ENCODE measurements around the gene NBL1. TPM values are rescaled to one million over a fixed set of nuclear protein-coding genes. Genes with fewer than 3 reads are reported as not detected.

NBL1 gene, protein sequence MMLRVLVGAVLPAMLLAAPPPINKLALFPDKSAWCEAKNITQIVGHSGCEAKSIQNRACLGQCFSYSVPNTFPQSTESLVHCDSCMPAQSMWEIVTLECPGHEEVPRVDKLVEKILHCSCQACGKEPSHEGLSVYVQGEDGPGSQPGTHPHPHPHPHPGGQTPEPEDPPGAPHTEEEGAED
- polyA plus RNA-seq (ENCODE audit: insufficient read length in 3 of 3) = 10 to 100 TPM; 22.7 to 28.5 (median 28.3) TPM
- long read RNA-seq, donor 1, transcript NBL1-202 (4 exons, 2,172 nt) = major isoform, 8 of 8 reads
- long read RNA-seq, donor 1, partial matches to known transcripts = 0 of 8 reads
- long read RNA-seq, donor 1, other reads (novel, unspliced or antisense) = 0 of 8 reads
- long read RNA-seq, donor 2, transcript NBL1-202 (4 exons, 2,172 nt) = major isoform, 15 of 15 reads
- long read RNA-seq, donor 2, partial matches to known transcripts = 0 of 15 reads
- long read RNA-seq, donor 2, other reads (novel, unspliced or antisense) = 0 of 15 reads
- long read RNA-seq, donor 3, transcript NBL1-202 (4 exons, 2,172 nt) = major isoform, 6 of 34 reads
- long read RNA-seq, donor 3, partial matches to known transcripts = 28 of 34 reads
- long read RNA-seq, donor 3, other reads (novel, unspliced or antisense) = 0 of 34 reads
- long read RNA-seq, donor 4, transcript NBL1-202 (4 exons, 2,172 nt) = major isoform, 6 of 6 reads
- long read RNA-seq, donor 4, partial matches to known transcripts = 0 of 6 reads
- long read RNA-seq, donor 4, other reads (novel, unspliced or antisense) = 0 of 6 reads
- long read RNA-seq, donor 5, partial matches to known transcripts = 0 of 2 reads
- long read RNA-seq, donor 5, other reads (novel, unspliced or antisense) = 0 of 2 reads
- long read RNA-seq, donor 6, partial matches to known transcripts = 0 of 4 reads
- long read RNA-seq, donor 6, other reads (novel, unspliced or antisense) = 0 of 4 reads
- long read RNA-seq, donor 7, transcript NBL1-202 (4 exons, 2,172 nt) = major isoform, 12 of 12 reads
- long read RNA-seq, donor 7, partial matches to known transcripts = 0 of 12 reads
- long read RNA-seq, donor 7, other reads (novel, unspliced or antisense) = 0 of 12 reads
- long read RNA-seq, donor 8, partial matches to known transcripts = 0 of 3 reads
- long read RNA-seq, donor 8, other reads (novel, unspliced or antisense) = 0 of 3 reads
- long read RNA-seq, donor 9, transcript NBL1-202 (4 exons, 2,172 nt) = major isoform, 9 of 9 reads
- long read RNA-seq, donor 9, partial matches to known transcripts = 0 of 9 reads
- long read RNA-seq, donor 9, other reads (novel, unspliced or antisense) = 0 of 9 reads
- long read RNA-seq, donor 10, transcript NBL1-202 (4 exons, 2,172 nt) = major isoform, 8 of 9 reads
- long read RNA-seq, donor 10, partial matches to known transcripts = 0 of 9 reads
- long read RNA-seq, donor 10, other reads (novel, unspliced or antisense) = 0 of 9 reads
- long read RNA-seq, donor 11, partial matches to known transcripts = 0 of 4 reads
- long read RNA-seq, donor 11, other reads (novel, unspliced or antisense) = 0 of 4 reads
- long read RNA-seq, donor 12, transcript NBL1-202 (4 exons, 2,172 nt) = major isoform, 13 of 13 reads
- long read RNA-seq, donor 12, partial matches to known transcripts = 0 of 13 reads
- long read RNA-seq, donor 12, other reads (novel, unspliced or antisense) = 0 of 13 reads
- long read RNA-seq, donor 13, partial matches to known transcripts = 6 of 7 reads
- long read RNA-seq, donor 13, other reads (novel, unspliced or antisense) = 0 of 7 reads
- long read RNA-seq, donor 14 = 0 reads
- long read RNA-seq, donor 15, transcript NBL1-202 (4 exons, 2,172 nt) = major isoform, 32 of 32 reads
- long read RNA-seq, donor 15, partial matches to known transcripts = 0 of 32 reads
- long read RNA-seq, donor 15, other reads (novel, unspliced or antisense) = 0 of 32 reads
- long read RNA-seq, donor 16, transcript NBL1-202 (4 exons, 2,172 nt) = major isoform, 9 of 9 reads
- long read RNA-seq, donor 16, partial matches to known transcripts = 0 of 9 reads
- long read RNA-seq, donor 16, other reads (novel, unspliced or antisense) = 0 of 9 reads

DNA sequence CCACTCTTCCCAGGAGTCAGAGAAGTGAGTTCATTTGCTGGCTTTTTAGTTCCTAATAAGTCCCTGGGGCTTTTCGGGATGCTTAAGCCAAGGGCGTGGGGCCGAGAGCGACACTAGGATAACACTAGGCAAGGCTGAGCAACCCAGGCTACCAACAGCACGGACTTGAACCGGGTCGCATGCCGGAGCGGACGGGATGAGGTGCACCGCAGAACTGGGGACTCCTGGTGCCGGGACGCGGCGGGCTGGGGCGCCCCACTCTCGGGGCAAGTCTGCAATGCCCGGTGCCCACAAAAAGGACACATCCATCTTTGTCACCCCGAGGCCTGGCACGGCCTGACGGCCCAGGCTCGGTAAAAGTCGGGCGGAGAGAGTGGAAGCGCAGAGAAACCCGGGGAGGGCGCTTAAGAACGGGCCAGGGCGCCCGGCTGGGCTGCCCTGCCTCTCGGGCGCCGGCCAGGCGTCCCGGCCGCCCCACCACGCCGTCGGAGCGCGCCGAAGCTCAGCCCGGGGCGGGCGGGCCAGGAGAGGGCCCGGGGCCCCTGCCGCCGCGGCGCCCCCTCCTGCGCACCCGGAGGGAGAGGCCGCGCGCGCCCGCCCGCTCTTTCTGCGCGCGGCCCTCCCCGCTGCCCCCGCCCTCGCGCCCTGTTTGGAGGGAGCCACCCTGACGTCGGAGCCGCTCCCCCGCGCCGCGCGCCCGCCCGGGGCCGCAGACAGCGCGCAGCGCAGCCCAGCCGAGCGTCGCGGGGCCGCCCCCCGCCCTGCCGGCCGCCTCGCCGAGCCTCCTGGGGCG lies at the start of gene NBL1:
TSS of gene NBL1 (plus strand) at position 710 of the 793 bp plus-strand sequence. CDS start 10,720 bp downstream, outside the sequence.
- DNase-seq = no peak

DNA sequence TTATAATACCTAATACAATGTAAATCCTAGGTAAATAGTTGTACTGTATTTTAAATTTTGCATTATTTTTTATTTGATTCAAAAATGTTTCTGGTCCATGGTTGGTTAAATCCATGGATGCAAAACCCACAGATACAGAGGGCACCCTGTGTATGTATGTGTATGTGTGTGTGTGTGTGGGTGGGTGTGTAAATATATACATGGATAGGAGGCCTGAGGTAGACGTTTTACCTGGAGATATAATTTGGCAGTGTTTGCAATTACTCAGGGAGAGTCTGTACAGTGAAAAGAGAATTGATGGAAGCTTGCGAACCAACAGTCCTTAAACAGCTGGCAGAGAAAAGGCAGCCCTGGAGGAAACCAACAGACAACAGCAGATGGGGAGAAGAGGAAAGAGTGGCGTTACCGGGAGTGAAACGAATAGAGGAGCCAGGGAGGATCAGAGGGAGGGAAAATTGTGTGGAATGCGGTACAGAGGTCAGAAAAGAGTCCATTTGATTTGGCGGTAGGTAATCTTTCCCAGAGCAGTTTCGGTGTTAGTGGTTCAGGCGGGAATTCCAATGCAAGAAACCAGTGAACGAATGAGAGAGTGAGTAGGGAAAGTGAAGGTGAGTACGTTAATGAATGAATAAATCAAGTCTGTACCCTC lies 47.9 kb upstream of the NBL1 start:
- no peak for DNase-seq

DNA sequence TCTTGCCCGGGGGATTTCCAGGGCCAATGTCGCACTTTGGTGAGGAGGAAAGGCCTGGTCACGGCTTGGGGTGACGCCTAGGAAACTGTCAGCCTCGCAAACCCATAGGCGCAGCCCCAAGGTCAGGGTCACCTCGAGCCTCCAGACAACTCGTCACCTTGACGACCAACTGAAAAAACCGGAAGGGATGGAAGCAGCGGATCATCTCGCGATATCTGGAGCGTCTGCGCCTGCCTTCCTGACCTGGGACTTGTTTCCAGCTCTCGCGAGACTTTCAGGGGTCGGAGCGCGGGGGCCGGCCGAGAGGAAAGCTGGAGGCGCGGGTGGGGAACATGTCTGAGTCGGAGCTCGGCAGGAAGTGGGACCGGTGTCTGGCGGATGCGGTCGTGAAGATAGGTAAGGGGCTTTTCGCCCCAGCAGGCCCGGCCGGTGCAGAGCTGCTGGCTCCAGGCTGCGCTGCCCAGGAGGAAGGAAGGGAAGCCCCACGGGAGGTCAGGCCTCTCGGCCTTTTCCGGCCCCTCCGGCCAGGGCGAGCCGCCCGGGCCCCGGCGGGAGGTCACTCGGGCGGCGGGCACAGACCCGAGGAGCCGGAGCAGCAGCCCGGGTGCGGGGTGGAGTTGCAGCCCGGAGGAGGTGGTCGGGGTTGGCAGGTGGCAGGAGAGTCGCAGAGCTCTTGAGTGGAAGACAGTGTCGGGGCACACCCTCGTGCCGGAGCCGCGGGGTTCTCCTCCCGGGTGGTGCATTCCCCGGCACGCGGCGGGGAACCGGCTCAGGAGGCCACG lies 47.2 kb upstream of the NBL1 start:
- DNase-seq = peak; percentile 99

DNA sequence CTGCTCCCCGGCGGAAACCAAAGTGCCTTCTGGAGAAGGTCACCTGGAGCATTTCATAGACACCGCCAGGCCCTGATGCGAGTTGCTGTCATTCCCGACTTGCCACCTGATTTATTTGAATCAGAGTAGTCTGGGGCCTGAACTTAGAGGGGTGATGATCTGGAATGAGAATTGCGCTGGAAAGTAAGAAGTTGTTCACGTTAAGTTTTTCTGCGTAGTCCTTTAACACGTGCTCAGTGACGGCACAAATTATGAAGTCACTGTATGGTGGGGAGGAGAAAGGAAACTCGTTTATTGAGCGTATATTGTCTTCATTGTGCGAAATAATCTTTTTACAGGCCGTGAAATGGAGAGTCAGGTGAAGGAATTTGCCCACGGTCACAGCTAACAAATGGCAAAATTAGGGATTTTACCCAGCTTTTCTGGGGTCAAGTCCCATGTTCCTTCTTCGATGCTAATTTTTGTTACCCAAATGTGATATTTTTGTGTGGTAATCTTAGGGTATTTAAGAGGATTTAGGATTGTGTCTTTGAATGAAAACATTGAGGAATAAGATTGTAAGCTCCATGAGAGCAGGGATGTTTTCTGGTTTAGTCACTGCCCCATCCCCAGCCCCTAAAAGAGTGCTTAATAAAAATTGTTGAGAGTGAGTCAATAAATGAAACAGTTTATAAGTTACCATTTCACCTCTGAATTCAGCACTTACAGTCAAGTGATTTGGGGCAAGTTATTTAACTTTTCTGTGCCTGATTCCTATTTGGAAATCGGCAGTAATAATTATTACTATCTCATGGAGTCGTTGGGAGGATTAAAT lies 46.4 kb upstream of the NBL1 start:
- DNase-seq = peak; percentile 40

DNA sequence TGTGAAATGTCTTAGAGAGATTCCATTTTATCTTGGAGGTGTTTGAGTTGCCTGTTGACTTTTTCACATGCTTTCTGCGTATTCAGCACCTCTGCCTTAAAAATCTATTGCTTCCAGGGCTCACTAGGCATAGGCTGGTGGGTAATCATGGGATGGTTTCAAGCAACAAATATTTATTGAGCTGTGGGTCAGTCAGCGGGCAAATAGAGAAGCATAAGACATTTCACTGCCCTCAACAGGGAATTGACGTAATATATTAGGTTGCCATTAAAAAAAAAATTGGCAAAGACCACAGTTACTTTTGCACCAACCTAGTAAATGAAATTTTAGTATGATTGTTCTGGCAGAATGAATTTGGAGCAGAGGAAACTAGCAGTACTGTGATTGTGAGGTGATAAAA lies 44.3 kb upstream of the NBL1 start:
- no peak for DNase-seq

DNA sequence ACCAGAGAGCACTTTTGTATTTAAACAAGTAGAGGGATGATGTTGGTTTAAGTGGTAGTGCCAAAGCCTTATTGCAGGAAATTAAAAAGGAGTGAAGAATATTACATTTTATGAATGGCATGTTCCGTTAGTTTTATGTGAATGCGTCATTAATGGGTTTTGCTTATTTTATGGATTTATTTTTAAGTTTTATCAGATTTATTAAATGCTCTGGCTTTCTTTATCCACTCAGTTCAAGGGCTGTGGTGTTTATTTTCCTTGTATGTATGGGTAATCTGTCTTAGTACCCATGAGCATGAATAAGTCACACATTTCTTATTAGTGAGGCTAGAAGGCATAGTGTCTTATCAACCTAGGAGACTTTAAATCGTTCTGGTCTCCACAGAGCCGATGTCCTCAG lies 41.6 kb upstream of the NBL1 start:
- no peak for DNase-seq

DNA sequence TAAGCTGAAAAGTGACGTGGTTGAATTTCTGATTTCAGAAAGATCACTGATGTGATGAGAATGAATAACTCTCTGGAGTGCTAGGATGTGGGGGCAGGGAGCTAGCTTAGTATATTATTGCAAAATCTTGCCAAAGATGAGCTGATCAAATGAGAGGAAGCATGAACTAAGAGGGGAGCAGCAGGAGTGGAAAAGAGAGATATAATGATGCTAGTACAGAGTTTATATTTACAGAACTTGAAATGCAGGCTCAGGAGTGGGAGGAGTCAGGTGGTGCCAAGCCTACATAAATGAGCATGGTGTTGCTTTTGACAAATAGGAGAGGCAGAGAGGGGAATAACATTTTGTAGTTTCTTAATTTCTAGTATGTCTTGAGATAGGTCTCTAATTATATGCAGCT lies 38.1 kb upstream of the NBL1 start:
- DNase-seq = no peak

DNA sequence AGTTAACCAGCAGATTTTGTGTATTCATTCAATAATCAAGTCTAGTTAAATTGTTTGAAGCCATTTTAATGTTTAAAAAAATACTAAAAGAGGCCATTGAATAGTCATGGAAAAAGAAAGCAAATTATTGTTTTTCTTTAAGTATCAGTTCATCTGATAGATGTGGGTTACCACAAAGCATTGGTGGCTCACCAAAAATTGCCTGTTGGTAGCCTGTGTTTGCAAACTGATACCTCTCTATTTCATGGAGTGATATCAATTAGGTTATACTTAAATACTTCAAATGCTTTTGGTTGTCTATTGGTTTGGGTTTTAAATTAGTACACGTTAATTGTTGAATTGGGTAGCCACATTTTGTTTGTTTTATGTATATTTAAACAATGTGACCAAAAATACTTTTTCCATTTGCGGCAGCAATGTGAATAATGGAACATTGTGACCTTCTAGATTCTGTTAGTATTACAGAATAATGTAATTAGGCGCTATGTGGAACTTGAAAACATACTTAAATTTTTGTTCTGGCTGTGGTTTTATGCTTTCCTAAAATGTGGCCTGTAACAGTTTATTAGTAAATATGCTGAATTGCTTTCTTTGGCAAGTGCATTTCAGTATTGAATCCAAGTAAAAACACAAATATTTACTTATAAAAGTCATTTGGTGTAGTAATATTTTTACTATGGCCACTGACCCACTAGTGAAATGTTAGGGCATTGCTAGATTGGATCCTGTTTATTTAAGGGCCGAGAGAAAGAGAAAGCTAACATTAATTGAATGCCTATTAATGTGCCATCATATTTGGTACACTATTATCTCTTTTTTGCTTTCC lies 37.1 kb upstream of the NBL1 start:
- no peak for DNase-seq

DNA sequence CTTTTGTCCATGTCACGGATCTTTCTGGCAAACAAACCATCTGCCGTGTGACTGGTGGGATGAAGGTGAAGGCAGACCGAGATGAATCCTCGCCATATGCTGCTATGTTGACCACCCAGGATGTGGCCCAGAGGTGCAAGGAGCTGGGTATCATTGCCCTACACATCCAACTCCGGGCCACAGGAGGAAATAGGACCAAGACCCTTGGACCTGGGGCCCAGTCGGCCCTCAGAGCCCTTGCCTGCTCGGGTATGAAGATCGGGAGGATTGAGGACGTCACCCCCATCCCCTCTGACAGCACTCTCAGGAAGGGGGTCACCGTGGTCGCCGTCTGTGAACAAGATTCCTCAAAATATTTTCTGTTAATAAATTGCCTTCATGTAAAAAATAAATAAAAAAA lies 35.9 kb upstream of the NBL1 start:
- DNase-seq = no peak

DNA sequence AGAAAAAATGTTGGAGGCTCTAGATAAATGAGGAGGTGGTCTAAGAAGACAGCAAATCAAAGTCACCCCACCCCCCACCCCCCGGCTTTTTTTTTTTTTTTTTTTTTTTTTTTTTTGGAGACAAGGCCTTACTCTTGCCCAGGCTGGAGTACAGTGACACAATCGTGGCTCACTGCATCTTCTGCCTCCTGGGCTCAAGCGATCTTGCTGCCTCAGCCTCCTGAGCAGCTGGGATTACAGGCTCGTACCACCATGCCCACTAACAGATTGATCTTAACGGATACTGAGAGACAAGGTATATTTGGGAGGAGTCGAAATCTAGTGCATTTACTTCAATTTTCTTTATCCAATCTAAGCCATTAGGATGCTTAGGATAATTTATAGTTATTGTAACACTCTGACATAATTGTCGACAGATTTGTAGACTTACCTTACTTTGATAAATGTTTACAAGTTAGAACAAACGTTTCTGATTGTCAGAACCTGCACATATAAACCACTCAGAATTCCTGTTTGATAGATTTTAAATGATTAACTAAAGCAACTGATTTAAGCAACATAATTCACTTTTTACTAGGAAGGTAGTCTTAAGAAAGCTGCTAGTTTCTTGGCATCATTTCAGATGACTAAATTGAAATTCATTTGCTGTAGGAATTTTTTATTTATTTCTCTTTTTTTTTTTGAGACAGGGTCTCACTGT lies 33.7 kb upstream of the NBL1 start:
- DNase-seq = no peak

DNA sequence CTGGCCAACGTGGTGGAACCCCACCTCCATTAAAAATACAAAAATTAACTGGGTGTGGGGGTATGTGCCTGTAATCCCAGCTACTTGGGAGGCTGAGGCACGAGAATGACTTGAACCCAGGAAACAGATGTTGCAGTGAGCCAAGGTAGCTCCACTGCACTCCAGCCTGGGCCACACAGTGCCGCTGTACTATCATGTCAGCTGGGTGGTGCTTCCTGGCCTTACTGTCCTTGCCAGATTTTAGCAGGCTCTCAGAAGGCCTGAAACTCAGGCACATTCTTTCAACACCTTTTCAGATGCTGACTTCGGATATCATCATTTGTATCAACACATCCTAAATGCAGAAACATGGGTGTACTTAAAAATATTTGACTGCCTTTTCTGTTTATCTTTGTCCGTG lies 31.6 kb upstream of the NBL1 start:
- DNase-seq = no peak

DNA sequence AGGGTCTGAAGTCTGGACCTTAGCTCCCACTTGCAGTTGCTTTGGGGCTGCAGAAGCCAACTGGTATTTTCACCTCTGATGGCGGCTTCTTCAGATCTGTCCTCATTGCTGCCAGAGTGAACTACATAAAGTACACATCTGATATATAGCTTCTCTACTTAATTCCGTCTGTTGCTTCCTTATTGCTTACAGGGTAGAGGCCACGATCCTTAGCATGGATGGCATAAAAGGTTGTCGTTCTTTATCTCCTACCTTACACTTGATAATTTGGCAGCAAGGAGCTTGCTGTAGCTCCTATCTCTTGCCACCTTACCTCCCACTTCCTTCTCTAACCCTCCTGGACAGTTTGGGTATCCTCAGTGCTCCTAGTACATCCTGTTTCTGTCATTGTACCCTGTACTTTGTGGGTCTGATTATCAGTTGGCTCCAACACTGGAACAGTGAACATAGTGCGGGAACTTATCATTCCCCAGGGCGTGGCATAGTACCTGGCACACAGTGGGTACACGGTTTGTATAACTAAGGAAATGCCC lies 30.9 kb upstream of the NBL1 start:
- no peak for DNase-seq

DNA sequence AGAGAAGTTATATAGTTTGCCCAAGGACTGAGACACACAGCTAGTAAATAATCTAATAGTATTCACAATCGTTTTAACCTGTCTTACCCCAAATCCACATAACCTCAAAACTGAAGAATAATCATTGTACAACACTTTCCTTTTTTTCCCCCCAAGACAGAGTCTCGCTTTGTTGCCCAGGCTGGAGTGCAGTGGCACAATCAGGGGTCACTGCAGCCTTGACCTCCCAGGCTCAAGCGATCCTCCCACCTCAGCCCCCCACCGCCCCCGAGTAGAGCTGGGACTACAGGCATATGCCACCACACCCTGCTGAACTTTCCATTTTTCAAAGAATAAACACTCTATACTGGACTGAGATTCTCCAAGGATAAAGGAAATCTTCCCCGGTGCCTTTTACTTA lies 28.7 kb upstream of the NBL1 start:
- DNase-seq = no peak

DNA sequence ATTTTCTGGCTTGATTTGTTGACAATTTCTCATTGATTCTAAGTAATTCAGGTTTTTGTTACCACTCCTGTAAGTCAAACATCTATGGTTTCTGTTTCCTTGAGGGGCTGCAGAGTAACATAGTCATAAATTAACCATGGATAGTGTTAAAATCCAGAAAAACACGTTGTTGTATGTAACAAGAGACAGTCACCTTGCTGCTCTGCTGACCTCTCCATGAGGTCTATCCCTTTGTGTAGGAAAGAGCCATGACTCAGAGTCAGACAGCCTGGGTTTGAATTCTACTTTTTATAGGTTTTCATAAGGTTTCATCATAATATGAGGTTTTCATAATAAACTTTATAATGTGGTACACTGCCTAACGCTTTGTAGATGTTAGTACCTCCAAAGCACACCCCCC lies 27.6 kb upstream of the NBL1 start:
- DNase-seq = no peak

DNA sequence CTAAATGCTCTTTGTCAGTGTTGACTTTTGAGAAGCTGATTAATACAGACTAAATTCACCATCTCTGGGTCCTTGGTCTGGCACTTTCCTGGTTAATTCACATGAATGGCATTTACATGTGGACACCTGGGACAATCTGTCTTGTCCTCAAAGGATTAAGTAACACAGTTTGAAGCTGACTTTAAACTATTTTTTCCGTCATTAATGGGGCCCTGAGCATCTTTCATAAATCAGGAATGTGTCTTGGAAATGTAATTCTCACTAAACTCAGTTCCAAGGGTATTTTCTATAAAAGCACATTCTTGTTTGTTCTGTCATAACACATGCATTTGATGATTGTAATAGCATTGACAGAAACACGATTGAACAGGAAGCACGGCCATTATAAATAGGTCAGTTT lies 26.7 kb upstream of the NBL1 start:
- DNase-seq = no peak
